GM21619 (cell line): ENCODE measurements around the gene RASL12.
"Not testable (repeated sequence)": the region's sequence is repeated elsewhere in the genome, so short reads cannot be mapped to it uniquely, and the experiment has no call there.

Source experiments
- ATAC-seq: cut with Tn5 transposase; IDR thresholded peaks from one replicate; pipeline ENCODE4 v1.9.1; 2021; ENCODE audit not compliant: unreplicated experiment

RASL12 gene

GRCh38 chr15:65028921-65029735 lies 38.7 kb downstream of the RASL12 start, which contains the start of gene MTFMT:
Gene MTFMT, minus strand, starts transcription at chr15:65029639. Its CDS starts 26 bp downstream, at chr15:65029613.
- ATAC-seq = peak; percentile 75

GRCh38 chr15:65028338-65028737 lies 39.5 kb downstream of the RASL12 start:
- ATAC-seq = no peak

GRCh38 chr15:65027593-65027992 lies 40.2 kb downstream of the RASL12 start:
- ATAC-seq = no peak

GRCh38 chr15:65026756-65027155 lies 41.0 kb downstream of the RASL12 start:
- ATAC-seq = no peak

GRCh38 chr15:65021488-65021887 lies 46.3 kb downstream of the RASL12 start:
- ATAC-seq = no peak

GRCh38 chr15:65020419-65020818 lies 47.4 kb downstream of the RASL12 start:
- ATAC-seq = no peak

- ATAC-seq = not testable (repeated sequence)
Measured at GRCh38 chr15:65011198-65011597, 56.6 kb downstream of the RASL12 start.

GRCh38 chr15:65008983-65009382 lies 58.8 kb downstream of the RASL12 start:
- ATAC-seq = no peak

GRCh38 chr15:65006876-65007275 lies 60.9 kb downstream of the RASL12 start:
- no peak for ATAC-seq

GRCh38 chr15:65004993-65005392 lies 62.8 kb downstream of the RASL12 start:
- no peak for ATAC-seq
